Measurements from ENCODE around the gene LSM12. TPM values are rescaled to one million over a fixed set of nuclear protein-coding genes. Genes with fewer than 3 reads are reported as not detected.

Gene LSM12
- 10 to 100 TPM; 27.3 to 44.3 (median 36.9) TPM for total RNA-seq

DNA sequence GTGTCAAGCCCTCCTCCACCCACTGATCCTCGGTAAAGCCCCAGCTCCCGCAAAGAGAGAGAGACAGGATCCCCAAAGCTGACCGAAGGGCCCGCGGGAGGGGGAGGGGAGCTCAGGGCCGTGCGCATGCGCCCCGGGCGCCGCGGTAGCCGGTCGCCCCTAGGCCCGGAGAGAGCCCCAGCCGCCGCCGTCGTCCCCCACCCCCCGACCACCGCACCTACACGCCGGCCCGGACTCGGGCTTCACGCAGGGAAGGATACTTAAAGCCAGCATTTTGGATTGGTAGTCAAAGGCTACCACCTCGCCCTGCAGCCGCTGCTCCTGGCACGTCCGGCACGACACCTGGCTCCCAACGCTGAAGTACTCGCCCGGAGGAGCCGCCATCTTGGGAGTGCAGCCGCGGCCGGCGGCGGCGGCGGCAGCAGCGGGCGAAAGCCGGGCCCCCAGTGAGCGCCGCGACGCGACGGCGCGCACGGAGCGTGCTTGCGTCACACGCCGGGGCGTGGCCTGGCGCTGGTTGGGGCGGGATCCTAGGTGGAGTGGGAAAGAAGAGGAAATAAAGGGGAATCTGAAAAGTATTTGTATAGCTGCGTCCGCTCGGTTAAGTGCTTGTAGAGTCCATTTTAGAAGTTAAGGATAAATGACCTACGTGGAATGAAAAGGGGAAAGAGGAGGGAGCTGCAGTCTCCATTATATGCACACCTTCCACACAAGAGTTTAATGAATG, at the start of gene LSM12:
Gene LSM12, minus strand, starts transcription at position 468 of the 727 bp plus-strand sequence. Its CDS starts 84 bp downstream, at position 384.
- DNase-seq = no peak
- intact Hi-C loops (cut with DNase I) = no loop called here

DNA sequence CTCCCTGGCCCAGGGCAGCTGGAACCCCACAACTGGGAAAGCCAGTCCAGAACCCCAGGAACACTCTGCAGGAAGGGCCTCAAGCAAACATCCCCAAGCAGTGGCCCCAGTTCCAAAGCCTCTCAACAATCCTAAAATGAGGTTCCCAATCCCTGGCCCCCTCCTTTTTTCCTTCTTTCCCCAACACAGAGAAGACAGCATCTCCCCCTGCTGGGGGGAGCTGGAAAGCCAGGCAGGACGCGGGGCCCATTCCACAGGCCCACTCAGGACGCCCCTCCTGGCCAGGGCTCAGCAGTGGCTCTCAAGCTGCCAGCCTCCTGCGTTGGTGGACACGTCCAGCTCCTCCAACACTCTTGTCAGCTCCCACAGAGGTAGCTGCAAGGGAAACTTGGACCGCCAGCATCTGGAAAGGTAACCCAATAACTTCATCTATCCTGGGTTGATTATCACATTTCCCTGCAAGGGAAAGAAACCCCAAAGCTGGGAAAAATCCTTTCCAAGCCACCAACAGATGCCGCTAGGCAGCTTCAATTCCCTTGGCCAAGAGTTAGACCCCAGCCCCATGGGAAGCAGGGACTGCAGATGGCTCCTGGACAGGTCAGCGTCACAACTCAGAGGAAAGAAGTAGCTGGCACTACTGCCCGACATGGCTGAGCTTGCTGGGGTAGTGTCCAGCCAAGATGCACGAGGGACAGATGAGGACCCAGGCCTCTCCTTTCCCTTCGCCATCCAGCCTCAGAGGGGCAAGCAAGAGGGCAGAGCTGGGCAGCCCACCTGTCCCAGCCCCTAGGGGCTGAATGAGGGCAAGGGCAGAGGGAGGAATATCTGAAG, 49.3 kb upstream of the LSM12 start:
- no peak overlapping the region for H3K4me3 ChIP-seq
- 23 to 73% methylated on average over 5 to 6 of the region's 11 CpGs for WGBS, 2 donors
- no peaks in the 10 kb centered on the region for H3K9me3 ChIP-seq
- no peak overlapping the region for H3K27ac ChIP-seq
- no peaks in the 10 kb centered on the region for H3K27me3 ChIP-seq
- peaks cover 33 to 91% (median 66%) of the 10 kb centered on the region in 3 donors for H3K4me1 ChIP-seq
- TF ChIP-seq POLR2A (IDR thresholded peaks at IDR 0.05) = no peak
- TF ChIP-seq, protein P1, sequence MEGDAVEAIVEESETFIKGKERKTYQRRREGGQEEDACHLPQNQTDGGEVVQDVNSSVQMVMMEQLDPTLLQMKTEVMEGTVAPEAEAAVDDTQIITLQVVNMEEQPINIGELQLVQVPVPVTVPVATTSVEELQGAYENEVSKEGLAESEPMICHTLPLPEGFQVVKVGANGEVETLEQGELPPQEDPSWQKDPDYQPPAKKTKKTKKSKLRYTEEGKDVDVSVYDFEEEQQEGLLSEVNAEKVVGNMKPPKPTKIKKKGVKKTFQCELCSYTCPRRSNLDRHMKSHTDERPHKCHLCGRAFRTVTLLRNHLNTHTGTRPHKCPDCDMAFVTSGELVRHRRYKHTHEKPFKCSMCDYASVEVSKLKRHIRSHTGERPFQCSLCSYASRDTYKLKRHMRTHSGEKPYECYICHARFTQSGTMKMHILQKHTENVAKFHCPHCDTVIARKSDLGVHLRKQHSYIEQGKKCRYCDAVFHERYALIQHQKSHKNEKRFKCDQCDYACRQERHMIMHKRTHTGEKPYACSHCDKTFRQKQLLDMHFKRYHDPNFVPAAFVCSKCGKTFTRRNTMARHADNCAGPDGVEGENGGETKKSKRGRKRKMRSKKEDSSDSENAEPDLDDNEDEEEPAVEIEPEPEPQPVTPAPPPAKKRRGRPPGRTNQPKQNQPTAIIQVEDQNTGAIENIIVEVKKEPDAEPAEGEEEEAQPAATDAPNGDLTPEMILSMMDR (IDR thresholded peaks at IDR 0.05) = peak; percentile 14 to 73 (median 59)
- peaks cover 0 to 38% (median 4%) of the 10 kb centered on the region in 3 donors for H3K36me3 ChIP-seq
- intact Hi-C loops (cut with DNase I) = no loop called here
- DNase-seq = no peak

More for the DNA sequence above, at the start of gene LSM12:
- TF ChIP-seq, protein P1 (IDR thresholded peaks at IDR 0.05) = peak in 2 of 6 experiments; percentile 7 to 11
- TF ChIP-seq POLR2A (IDR thresholded peaks at IDR 0.05) = peak in 3 of 4 donors; percentile 53 to 88 (median 71)
- H3K27ac ChIP-seq = peak within 1 kb of the TSS; percentile 94 to 96 (median 95)
- H3K36me3 ChIP-seq = peaks cover 0 to 28% (median 0%) of the 10 kb centered on the region in 3 donors
- 0 to 1% methylated on average over 11 to 43 of the region's 65 CpGs for WGBS, 2 donors
- peaks cover 6 to 55% (median 17%) of the 10 kb centered on the region in 3 donors for H3K4me1 ChIP-seq
- H3K9me3 ChIP-seq = no peaks in the 10 kb centered on the region
- peak within 1 kb of the TSS; percentile 59 to 88 (median 84) for H3K4me3 ChIP-seq
- H3K27me3 ChIP-seq = no peaks in the 10 kb centered on the region

DNA sequence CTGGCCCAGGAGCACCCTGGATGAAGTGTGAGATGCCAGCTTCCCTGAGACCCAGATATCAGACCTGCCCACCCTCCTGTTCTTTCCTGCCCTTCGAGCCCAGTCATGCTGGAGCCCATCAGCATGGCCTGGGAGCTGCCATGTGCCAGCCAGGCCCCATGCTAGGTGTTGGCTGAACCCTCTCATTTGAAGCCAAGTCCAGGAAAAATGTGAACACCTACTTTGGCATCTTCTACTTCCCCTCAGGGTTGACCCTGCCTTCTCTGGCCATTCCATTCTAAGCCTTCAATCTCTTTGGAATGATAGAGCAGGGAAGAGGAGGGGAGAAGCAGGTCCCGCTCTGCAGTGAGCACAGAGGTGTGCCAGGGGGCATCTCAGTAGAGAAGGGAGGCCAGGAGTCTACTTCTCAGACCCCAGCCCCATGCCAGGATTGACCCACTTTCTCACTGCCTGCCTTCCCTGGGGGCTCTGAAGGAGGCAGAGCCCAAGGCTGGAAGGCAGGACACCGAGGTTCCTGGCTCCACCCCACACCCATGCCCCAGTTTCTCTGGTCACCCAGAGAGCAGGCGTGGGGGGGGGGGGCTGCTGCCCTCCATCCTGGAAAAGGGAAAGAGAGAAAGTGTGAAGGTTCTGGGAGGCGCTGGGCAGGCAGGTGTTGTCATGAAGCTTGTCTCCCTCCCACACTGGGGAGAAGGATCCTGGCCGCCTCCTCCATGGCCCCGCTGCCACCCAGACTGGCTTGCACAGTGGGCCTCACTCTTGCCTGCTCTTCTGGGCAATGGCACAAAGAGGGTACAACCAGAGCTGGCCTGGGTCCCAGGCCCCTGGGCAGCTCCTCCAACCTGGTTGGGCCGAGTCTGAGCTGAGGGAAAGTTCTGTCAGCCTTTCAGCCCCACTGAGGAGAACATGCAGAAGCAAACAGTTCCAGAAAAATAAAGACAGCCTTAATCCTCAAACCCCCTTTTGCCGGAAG, 47.7 kb upstream of the LSM12 start:
- H3K9me3 ChIP-seq = no peaks in the 10 kb centered on the region
- H3K4me3 ChIP-seq = no peak overlapping the region
- TF ChIP-seq, protein P1 (IDR thresholded peaks at IDR 0.05) = no peak
- TF ChIP-seq POLR2A (IDR thresholded peaks at IDR 0.05) = no peak
- H3K27me3 ChIP-seq = no peaks in the 10 kb centered on the region
- no peak for DNase-seq
- WGBS, 2 donors = 62 to 74% methylated on average over 5 to 7 of the region's 9 CpGs
- peaks cover 0 to 38% (median 4%) of the 10 kb centered on the region in 3 donors for H3K36me3 ChIP-seq
- peaks cover 49 to 91% (median 67%) of the 10 kb centered on the region in 3 donors for H3K4me1 ChIP-seq
- intact Hi-C loops (cut with DNase I) = no loop called here
- peak overlapping the region in 3 of 4 donors; percentile 87 to 93 (median 90) for H3K27ac ChIP-seq

DNA sequence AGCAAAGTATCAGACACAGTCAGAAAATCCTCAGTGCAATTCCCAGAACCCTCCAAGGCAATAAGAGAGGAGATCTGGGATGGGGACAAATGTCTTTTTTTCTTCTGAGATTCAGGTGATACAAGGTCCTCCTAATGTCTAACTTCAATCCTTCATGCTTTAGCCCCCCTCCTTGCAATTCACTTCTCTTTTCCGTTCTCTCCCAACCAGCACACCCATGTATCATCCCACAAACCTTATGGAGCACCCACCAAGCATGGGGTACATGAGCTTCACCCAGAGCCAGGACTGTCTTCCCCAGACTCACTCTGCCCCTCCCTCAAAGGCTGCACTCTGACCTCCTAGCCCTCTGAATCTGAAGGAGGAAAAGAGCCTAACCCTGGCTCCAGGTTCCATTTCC, 46.9 kb upstream of the LSM12 start:
- Histone ChIP-seq H3K36me3 (peaks cover 0 to 38% (median 4%) of the 10 kb centered on the region in 3 donors), H3K27me3 (no peaks in the 10 kb centered on the region), H3K4me1 (peaks cover 53 to 91% (median 65%) of the 10 kb centered on the region in 3 donors), H3K4me3 (no peak overlapping the region), H3K27ac (peak overlapping the region; percentile 63 to 93 (median 88)), H3K9me3 (no peaks in the 10 kb centered on the region)
- intact Hi-C loops (cut with DNase I) = no loop called here
- WGBS, 2 donors = 75 to 82% methylated on average over 1 of the region's 1 CpG
- TF ChIP-seq, protein P1 (IDR thresholded peaks at IDR 0.05) = no peak
- no peak for TF ChIP-seq POLR2A (IDR thresholded peaks at IDR 0.05)
- DNase-seq = no peak
